HG03097 (cell line): ENCODE data around the gene PRSS3.
"Not testable (repeated sequence)": the region's sequence is repeated elsewhere in the genome, so short reads cannot be mapped to it uniquely, and the experiment has no call there.

Source experiments
- ATAC-seq: cut with Tn5 transposase; IDR thresholded peaks from one replicate; pipeline ENCODE4 v1.9.1; 2021; ENCODE audit not compliant: unreplicated experiment, low FRiP score

The PRSS3 gene

DNA sequence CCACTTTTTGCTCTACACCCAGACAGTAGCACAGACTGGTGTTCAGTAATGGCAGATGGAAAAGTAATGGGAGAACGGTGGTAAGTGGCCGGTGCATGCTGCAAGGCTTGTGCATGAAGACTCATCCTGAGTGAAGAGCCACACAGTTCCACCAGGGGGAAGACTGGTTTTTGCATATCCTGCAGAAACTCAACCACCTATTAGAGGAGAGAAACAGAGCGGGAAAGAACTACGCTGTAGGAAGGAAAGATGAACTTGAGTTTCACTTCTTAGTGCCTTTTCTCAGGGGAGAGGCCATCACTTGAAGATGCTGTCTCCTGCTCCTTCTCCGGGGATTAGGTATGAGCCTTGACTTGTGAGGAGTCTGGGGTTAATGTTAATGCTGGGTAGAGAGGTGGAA, 9.4 kb upstream of the PRSS3 start:
- no peak for ATAC-seq

DNA sequence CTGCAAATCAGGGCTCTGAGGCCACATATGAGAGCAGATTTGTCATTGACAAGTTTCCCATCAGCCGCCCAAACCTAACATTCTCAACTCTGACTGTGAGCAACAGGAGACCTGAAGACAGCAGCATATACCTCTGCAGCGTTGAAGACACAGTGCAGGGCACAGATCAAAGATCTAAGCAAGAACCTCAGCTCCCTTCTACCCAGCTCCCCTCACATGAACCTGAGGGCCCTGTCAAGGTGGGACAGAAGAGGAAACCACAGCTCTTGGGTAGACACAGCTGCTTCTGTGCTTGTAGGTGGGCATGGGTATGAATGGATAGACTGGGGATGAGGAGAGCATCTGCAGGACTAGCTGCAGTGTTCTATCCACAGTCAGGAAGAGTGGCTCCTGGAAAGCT, 8.7 kb upstream of the PRSS3 start:
- no peak for ATAC-seq

DNA sequence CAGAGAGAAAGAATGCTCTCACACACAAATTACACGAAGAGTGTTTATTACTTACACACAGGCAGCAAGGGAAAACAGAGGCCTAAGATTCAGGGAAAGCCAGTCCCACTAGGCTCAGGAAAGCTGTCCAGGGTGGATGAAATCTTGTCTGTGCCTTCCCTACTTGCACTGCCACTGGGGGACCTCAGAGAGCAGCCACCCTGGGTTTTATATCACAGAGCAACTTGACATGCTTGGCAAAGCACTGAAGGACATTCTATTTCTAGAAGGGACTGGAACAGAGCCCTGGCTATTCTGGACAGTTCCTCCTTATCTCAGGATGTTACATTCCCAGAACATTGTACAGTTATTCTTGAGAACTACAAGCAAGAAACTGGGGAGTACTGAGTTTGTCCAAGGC, 7.5 kb upstream of the PRSS3 start:
- ATAC-seq, result no peak

- ATAC-seq, result not testable (repeated sequence)
Measured at GRCh38 chr9:33789429-33789828, 5.9 kb upstream of the PRSS3 start.

- no peak for ATAC-seq
Measured at GRCh38 chr9:33791117-33791516, 4.2 kb upstream of the PRSS3 start.

GRCh38 chr9:33793496-33793895, 1.9 kb upstream of the PRSS3 start:
- ATAC-seq, result not testable (repeated sequence)

GRCh38 chr9:33794560-33794959, 801 bp upstream of the PRSS3 start:
- no peak for ATAC-seq

DNA sequence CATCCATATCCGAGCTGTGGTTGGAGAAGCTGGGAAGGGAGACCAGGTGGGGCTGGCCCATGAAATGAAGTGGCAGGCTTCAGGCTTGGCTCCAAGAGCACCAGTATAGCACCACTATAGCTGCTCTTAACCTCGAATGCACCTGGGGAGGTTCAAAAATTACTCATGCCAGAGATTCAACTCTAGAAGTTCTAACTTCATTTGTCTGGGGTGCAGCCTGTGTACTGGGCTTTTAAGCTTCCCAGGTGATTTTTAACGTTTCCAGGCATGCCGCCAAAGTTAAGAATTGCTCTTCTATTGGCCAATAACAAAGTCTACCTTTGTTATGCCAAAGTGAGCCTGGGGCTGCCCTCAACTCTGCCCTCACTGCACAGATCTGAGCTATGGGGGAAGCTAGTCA, 458 bp downstream of the PRSS3 start:
- no peak for ATAC-seq

DNA sequence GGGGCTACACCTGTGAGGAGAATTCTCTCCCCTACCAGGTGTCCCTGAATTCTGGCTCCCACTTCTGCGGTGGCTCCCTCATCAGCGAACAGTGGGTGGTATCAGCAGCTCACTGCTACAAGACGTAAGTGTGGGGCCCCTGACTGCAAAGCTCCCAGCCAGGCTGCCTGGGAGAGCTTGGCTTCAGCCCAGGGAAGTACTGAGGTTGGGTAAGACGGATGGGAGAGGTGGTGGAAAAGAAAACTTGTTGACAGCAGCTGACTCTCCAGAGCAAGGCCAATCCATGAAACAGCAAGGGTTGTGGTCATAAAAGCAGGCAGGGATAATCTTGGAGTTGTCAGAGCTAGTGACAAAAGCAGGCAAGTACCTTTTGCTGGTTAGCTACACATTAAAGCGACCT, 1.3 kb downstream of the PRSS3 start:
- not testable (repeated sequence) for ATAC-seq

- no peak for ATAC-seq
Measured at GRCh38 chr9:33797837-33798236, 2.5 kb downstream of the PRSS3 start.

- no peak for ATAC-seq
Measured at GRCh38 chr9:33798545-33798944, 3.2 kb downstream of the PRSS3 start.

GRCh38 chr9:33799928-33800704, 4.8 kb downstream of the PRSS3 start:
- ATAC-seq, result no peak

DNA sequence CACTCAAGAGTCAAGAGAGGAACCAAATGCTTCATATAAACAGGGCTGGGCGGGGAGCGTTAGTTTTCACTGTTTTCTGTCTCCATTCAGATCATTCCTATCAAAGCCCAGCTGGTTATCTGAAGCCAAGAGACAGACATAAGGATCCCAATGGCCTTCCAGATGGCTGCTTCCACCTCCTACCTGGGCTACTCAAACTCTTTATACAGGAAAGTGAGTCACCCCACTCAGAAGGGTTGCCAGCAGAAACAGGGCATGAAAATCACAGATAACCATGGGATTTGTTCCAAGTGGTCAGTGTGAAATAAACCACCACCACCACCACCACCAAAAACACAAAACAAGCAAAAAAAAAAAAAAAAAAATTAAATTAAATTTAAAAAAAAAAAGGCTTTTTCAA, 5.5 kb downstream of the PRSS3 start:
- no peak for ATAC-seq

DNA sequence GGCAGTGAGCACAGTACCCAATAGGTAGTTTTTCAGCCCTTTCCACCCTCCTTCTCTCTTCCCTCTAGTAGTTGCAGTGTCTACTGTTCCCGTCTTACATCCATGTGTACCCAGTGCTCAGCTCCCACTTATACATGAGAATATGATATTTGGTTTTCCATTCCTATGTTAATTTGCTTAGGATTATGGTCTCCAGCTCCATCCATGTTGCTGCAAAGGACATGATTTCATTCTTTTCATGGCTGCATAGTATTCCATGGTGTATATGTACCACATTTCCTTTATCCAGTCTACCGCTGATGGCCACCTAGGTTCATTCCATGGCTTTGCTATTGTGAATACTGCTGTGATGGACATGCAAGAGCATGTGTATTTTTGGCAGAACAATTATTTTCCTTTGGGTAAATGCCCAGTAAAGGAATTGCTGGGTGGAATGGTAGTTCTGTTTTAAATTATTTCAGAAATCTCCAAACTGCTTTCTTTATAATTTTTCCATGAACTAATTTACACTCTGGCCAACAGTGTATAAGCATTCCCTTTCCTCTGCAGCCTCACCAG, 6.7 kb downstream of the PRSS3 start:
- ATAC-seq, result not testable (repeated sequence)

DNA sequence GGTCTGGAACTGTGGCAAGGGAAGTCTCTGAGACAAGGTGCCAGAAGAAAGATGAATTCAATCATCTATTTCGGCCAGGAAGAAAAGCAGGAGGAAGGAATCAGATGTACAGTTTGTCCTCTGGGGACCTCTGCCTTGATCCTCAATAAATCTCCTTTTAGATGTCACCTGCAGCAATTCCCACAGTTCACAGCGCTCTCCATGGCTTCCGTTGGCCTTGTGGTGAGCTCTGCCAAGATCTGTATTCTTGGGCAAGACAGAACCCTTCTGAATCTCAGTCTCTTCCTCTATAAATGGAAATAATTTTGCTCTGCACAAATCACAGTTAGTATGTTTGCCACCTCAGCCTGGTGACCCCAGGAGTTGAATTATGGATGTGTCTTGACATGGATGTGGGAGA, 8.8 kb downstream of the PRSS3 start:
- ATAC-seq, result not testable (repeated sequence)

GRCh38 chr9:33807156-33807555, 11.8 kb downstream of the PRSS3 start:
- not testable (repeated sequence) for ATAC-seq

DNA sequence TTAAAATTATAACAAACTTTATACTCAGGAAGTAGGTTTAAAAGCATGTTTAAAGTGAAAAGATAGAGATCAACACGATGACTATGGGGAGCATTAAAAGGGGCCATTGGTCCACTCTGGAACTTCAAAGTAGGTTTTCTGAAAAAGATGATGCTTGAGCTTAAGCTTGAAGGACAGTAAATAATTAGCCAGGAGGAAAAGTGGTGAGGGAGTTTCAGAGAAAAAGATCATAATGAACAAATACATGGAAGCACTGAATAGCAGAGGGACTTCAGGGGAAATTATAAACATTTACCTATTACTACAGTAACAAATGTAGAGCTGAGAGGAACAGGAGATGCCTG, 13.6 kb downstream of the PRSS3 start:
- not testable (repeated sequence) for ATAC-seq

- ATAC-seq, result no peak
Measured at GRCh38 chr9:33809506-33809905, 14.1 kb downstream of the PRSS3 start.

DNA sequence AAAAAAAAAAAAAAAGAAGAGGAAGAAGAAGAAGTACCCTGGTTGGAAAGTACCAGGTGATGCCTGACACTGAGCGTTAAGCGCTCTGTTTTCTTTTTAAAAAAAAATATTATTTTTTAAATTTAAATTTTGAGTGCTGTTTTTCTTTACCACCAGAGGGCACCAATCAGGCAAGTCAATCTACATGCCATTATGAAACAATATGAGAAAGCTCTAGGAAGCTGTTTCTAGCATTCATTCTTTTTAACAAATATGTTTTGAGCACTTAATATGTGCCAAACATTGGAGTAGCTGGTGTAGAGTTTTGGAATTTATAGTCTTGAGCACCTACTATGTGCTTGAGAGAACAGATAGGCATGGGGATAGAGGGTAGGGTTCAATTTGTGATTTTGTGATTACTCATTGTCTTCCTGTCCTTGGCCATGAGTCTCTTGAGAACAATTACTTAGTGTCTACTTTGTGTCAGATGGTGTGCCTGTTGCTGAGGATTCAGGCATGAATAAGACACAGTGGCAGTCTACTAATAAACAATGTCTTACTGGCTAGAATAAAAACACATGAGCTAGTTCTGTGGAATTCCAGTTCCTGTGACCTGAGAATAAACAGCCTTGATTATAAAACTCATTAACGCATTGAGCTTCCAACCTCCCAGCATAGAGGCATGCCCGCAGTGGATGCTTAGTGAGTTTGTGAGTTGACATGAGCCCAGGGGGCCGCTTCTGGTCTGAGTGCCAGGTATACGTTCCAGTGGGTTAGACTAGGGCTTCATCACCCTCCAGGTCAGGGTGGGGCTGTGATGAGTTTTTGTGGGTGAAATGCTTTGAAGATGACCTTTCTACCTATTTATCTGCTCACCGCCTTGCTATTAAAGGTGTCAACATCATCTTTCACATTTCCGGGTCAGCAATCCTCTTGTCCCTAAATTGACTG, 18.6 kb downstream of the PRSS3 start:
- no peak for ATAC-seq

GRCh38 chr9:33815781-33816180, 20.4 kb downstream of the PRSS3 start:
- no peak for ATAC-seq
